Transverse colon (tissue), 4 donors: ENCODE results near the gene FIBIN.

Experiments
- EP300 ChIP-seq: sonication (generic); formaldehyde crosslinking; IDR thresholded peaks from one replicate; pipeline ENCODE4 v1.6.1; 2017; ENCODE audit warnings: antibody characterized with exemption, low read depth
- POLR2A ChIP-seq: fragments of 450-650 bp; IDR thresholded peaks from one replicate; pipeline ENCODE4 v1.6.1; 2016; ENCODE audit warnings: antibody characterized with exemption, mild to moderate bottlenecking, moderate library complexity
- POLR2AphosphoS5 ChIP-seq, 3 donors: sonication (generic); formaldehyde crosslinking; IDR thresholded peaks; one replicate each; pipeline ENCODE4 v1.6.1; 2016; ENCODE audit warnings: antibody characterized with exemption in 3 of 3
- TF ChIP-seq, protein P1 (sequence below), 5 experiments: fragments of 200-600 bp in 3 of 5; fragments of 450-650 bp in 2 of 5; sonication (generic) in 3 of 5; IDR thresholded peaks; 1 replicate in 2 of 5; 2 replicates in 3 of 5; pipeline ENCODE4 v1.5.1; 2016 to 2017; ENCODE audit warnings: antibody characterized with exemption in 5 of 5, inconsistent platforms in 3 of 5, mild to moderate bottlenecking in 2 of 5, moderate library complexity in 1 of 5

DNA sequence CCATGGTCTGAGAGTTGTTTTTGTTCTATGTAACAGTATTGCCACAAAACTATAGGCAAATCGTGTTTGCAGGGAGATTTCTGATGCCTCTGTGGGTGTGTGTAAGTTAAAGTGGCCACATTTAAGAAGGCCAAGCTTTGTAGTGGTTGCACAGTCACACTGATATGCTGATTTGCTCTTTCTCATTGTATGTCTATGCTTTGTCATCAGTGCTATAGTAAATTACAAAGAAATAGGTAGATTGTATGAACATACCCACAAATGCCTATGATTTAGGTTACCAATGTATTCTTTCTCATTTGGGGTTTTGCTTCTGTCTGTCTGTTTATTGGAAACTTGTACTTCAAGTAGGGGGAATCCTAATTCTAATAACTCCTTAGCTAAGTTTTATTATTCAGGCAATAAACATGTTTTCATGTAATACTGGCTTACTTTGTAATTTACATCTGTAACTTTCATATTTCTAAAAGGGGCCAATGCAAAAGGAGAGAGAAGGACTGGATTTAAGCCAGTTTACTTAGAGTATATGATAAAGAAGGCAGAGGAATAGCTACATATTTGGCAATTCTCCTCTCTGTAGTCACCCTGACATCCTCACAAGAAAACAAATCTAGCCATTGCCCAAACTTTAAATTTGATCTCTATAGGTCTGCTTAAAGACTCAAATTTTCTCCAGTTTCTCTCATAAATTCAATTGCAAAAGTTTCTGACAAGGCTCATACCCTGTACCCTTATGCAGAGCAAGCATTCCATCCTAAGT lies 2.0 kb downstream of the FIBIN start:
- TF ChIP-seq POLR2AphosphoS5 (IDR thresholded peaks at IDR 0.05) (no peak), POLR2A (no peak), EP300 (no peak)
- TF ChIP-seq, protein P1, sequence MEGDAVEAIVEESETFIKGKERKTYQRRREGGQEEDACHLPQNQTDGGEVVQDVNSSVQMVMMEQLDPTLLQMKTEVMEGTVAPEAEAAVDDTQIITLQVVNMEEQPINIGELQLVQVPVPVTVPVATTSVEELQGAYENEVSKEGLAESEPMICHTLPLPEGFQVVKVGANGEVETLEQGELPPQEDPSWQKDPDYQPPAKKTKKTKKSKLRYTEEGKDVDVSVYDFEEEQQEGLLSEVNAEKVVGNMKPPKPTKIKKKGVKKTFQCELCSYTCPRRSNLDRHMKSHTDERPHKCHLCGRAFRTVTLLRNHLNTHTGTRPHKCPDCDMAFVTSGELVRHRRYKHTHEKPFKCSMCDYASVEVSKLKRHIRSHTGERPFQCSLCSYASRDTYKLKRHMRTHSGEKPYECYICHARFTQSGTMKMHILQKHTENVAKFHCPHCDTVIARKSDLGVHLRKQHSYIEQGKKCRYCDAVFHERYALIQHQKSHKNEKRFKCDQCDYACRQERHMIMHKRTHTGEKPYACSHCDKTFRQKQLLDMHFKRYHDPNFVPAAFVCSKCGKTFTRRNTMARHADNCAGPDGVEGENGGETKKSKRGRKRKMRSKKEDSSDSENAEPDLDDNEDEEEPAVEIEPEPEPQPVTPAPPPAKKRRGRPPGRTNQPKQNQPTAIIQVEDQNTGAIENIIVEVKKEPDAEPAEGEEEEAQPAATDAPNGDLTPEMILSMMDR (IDR thresholded peaks at IDR 0.05): no peak
